Mucosa of rectum (tissue), 2 donors: Measurements from ENCODE around the gene IGF2BP2.

ENCODE experiments used
- H3K27ac ChIP-seq, 2 donors: one replicate each; pipeline ENCODE4 v1.7.0; 2013; ENCODE audit warnings: inconsistent platforms in 2 of 2, low read depth in 2 of 2, low read length in 2 of 2
- H3K27me3 ChIP-seq, 2 donors: one replicate each; pipeline ENCODE4 v1.7.0; 2013; ENCODE audit warnings: low read length in 2 of 2; ENCODE audit not compliant: control insufficient read depth in 2 of 2, insufficient read depth in 2 of 2
- H3K36me3 ChIP-seq, 2 donors: one replicate each; pipeline ENCODE4 v1.7.0; 2013; ENCODE audit warnings: low read length in 2 of 2; ENCODE audit not compliant: control insufficient read depth in 2 of 2, insufficient read depth in 2 of 2
- H3K4me1 ChIP-seq, 2 donors: one replicate each; pipeline ENCODE4 v1.7.0; 2013; ENCODE audit warnings: low read length in 2 of 2, mild to moderate bottlenecking in 1 of 2; ENCODE audit not compliant: control insufficient read depth in 2 of 2, insufficient read depth in 2 of 2
- H3K4me3 ChIP-seq, 2 donors: one replicate each; pipeline ENCODE4 v1.7.0; 2013; ENCODE audit warnings: low read length in 2 of 2
- H3K9ac ChIP-seq, 2 donors: one replicate each; pipeline ENCODE4 v1.7.0; 2013; ENCODE audit warnings: low read length in 2 of 2, low read depth in 1 of 2, mild to moderate bottlenecking in 1 of 2
- H3K9me3 ChIP-seq, 2 donors: one replicate each; pipeline ENCODE4 v1.7.0; 2013; ENCODE audit warnings: low read length in 2 of 2; ENCODE audit not compliant: control insufficient read depth in 2 of 2
- donor health status: healthy.
- donor health status: Normal muscosa, but diverticular disease.

Gene IGF2BP2

GRCh38 chr3:185767002-185767688 lies 57.7 kb downstream of the IGF2BP2 start:
- H3K4me3 ChIP-seq = no peak overlapping the region
- H3K4me1 ChIP-seq = peaks cover 7 to 37% of the 10 kb centered on the region in 2 donors
- H3K27ac ChIP-seq = peak overlapping the region; percentile 13 to 78
- no peaks in the 10 kb centered on the region for H3K36me3 ChIP-seq
- no peak overlapping the region for H3K9ac ChIP-seq
- no peaks in the 10 kb centered on the region for H3K27me3 ChIP-seq
- H3K9me3 ChIP-seq = no peaks in the 10 kb centered on the region

- H3K27ac ChIP-seq = peak overlapping the region in 1 of 2 donors; percentile 78
- no peaks in the 10 kb centered on the region for H3K9me3 ChIP-seq
- H3K4me3 ChIP-seq = no peak overlapping the region
- no peak overlapping the region for H3K9ac ChIP-seq
- H3K27me3 ChIP-seq = no peaks in the 10 kb centered on the region
- peaks cover 7 to 37% of the 10 kb centered on the region in 2 donors for H3K4me1 ChIP-seq
- H3K36me3 ChIP-seq = no peaks in the 10 kb centered on the region
These were observed 58.4 kb downstream of the IGF2BP2 start for GRCh38 chr3:185766329-185767001.

GRCh38 chr3:185764980-185765370 lies 59.9 kb downstream of the IGF2BP2 start:
- H3K9ac ChIP-seq = no peak overlapping the region
- no peak overlapping the region for H3K27ac ChIP-seq
- no peaks in the 10 kb centered on the region for H3K36me3 ChIP-seq
- no peaks in the 10 kb centered on the region for H3K9me3 ChIP-seq
- H3K4me3 ChIP-seq = peak overlapping the region in 1 of 2 donors; percentile 22
- H3K27me3 ChIP-seq = no peaks in the 10 kb centered on the region
- H3K4me1 ChIP-seq = peaks cover 15 to 50% of the 10 kb centered on the region in 2 donors

GRCh38 chr3:185764163-185764979 lies 60.5 kb downstream of the IGF2BP2 start:
- Histone ChIP-seq H3K27ac (peak overlapping the region in 1 of 2 donors; percentile 10), H3K4me3 (peak overlapping the region in 1 of 2 donors; percentile 22), H3K27me3 (no peaks in the 10 kb centered on the region), H3K4me1 (peaks cover 19 to 55% of the 10 kb centered on the region in 2 donors), H3K36me3 (no peaks in the 10 kb centered on the region), H3K9ac (no peak overlapping the region), H3K9me3 (no peaks in the 10 kb centered on the region)

- H3K36me3 ChIP-seq = no peaks in the 10 kb centered on the region
- H3K27ac ChIP-seq = no peak overlapping the region
- no peak overlapping the region for H3K9ac ChIP-seq
- H3K27me3 ChIP-seq = no peaks in the 10 kb centered on the region
- no peak overlapping the region for H3K4me3 ChIP-seq
- no peaks in the 10 kb centered on the region for H3K9me3 ChIP-seq
- peaks cover 21 to 64% of the 10 kb centered on the region in 2 donors for H3K4me1 ChIP-seq
These were observed 61.4 kb downstream of the IGF2BP2 start for GRCh38 chr3:185763347-185764005.

GRCh38 chr3:185760550-185760949 lies 64.3 kb downstream of the IGF2BP2 start:
- H3K4me3 ChIP-seq = peak overlapping the region; percentile 43 to 50
- H3K27ac ChIP-seq = peak overlapping the region; percentile 0 to 48
- H3K9ac ChIP-seq = peak overlapping the region; percentile 1 to 39
- no peaks in the 10 kb centered on the region for H3K9me3 ChIP-seq
- H3K27me3 ChIP-seq = no peaks in the 10 kb centered on the region
- peaks cover 20 to 57% of the 10 kb centered on the region in 2 donors for H3K4me1 ChIP-seq
- H3K36me3 ChIP-seq = no peaks in the 10 kb centered on the region

GRCh38 chr3:185760088-185760487 lies 64.8 kb downstream of the IGF2BP2 start:
- Histone ChIP-seq H3K27ac (peak overlapping the region; percentile 0 to 48), H3K9ac (peak overlapping the region; percentile 1 to 39), H3K9me3 (no peaks in the 10 kb centered on the region), H3K27me3 (no peaks in the 10 kb centered on the region), H3K4me3 (peak overlapping the region in 1 of 2 donors; percentile 43), H3K36me3 (no peaks in the 10 kb centered on the region), H3K4me1 (peaks cover 20 to 54% of the 10 kb centered on the region in 2 donors)

- Histone ChIP-seq H3K9me3 (no peaks in the 10 kb centered on the region), H3K36me3 (no peaks in the 10 kb centered on the region), H3K4me1 (peaks cover 20 to 50% of the 10 kb centered on the region in 2 donors), H3K4me3 (peak overlapping the region; percentile 3 to 10), H3K27me3 (no peaks in the 10 kb centered on the region), H3K27ac (peak overlapping the region; percentile 66 to 82), H3K9ac (peak overlapping the region in 1 of 2 donors; percentile 49)
These were observed 65.3 kb downstream of the IGF2BP2 start for GRCh38 chr3:185759512-185759911.

GRCh38 chr3:185758912-185759311 lies 65.9 kb downstream of the IGF2BP2 start:
- Histone ChIP-seq H3K36me3 (no peaks in the 10 kb centered on the region), H3K4me3 (peak overlapping the region in 1 of 2 donors; percentile 3), H3K27ac (peak overlapping the region; percentile 66 to 82), H3K9me3 (no peaks in the 10 kb centered on the region), H3K27me3 (no peaks in the 10 kb centered on the region), H3K9ac (peak overlapping the region in 1 of 2 donors; percentile 49), H3K4me1 (peaks cover 18 to 45% of the 10 kb centered on the region in 2 donors)
